Activated CD4-positive, alpha-beta memory T cell treated with anti-CD3 and anti-CD28 coated beads for 36 hours (primary cell): ENCODE results near the gene CIDEC. TPM values are rescaled to one million over a fixed set of nuclear protein-coding genes. Genes with fewer than 3 reads are reported as not detected.

Experiments used
- CTCF ChIA-PET: fragments of 350-600 bp; sonication (Branson Sonifier 250); formaldehyde crosslinking; loops from one replicate; lab custom pipeline; 2021; ENCODE audit warnings: antibody characterized with exemption, inconsistent platforms; lab: Charles Lee
- POLR2A ChIA-PET: fragments of 350-600 bp; sonication (Branson Sonifier 250); formaldehyde crosslinking; loops from one replicate; lab custom pipeline; 2021; ENCODE audit warnings: antibody characterized with exemption; lab: Charles Lee
- DNase-seq: peaks from one replicate; pipeline ENCODE4 v3.0.0-alpha.2; 2020
- H3K27ac Mint-ChIP-seq: one replicate; pipeline ENCODE4 v1.8.0; 2021; ENCODE audit warnings: mixed read lengths
- H3K27me3 Mint-ChIP-seq: one replicate; pipeline ENCODE4 v1.8.0; 2021; ENCODE audit warnings: mixed read lengths
- H3K36me3 Mint-ChIP-seq: one replicate; pipeline ENCODE4 v1.8.0; 2021; ENCODE audit warnings: mixed read lengths
- H3K4me1 Mint-ChIP-seq: one replicate; pipeline ENCODE4 v1.8.0; 2021; ENCODE audit warnings: low read depth, mixed read lengths
- H3K4me3 Mint-ChIP-seq: one replicate; pipeline ENCODE4 v1.8.0; 2021; ENCODE audit warnings: mild to moderate bottlenecking, mixed read lengths
- H3K9me3 Mint-ChIP-seq: one replicate; pipeline ENCODE4 v1.8.0; 2021; ENCODE audit warnings: mixed read lengths
- intact Hi-C: fragments of 100-400 bp; cut with micrococcal nuclease; formaldehyde crosslinking; loops from one replicate; pipeline ENCODE4 v1.15.1; 2023
- total RNA-seq, 2 experiments: library from RNA; stranded (reverse); gene quantifications; one replicate each; pipeline ENCODE4 v1.2.3, GENCODE V29; 2021

The CIDEC gene, protein sequence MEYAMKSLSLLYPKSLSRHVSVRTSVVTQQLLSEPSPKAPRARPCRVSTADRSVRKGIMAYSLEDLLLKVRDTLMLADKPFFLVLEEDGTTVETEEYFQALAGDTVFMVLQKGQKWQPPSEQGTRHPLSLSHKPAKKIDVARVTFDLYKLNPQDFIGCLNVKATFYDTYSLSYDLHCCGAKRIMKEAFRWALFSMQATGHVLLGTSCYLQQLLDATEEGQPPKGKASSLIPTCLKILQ
- total RNA-seq: not detected

DNA sequence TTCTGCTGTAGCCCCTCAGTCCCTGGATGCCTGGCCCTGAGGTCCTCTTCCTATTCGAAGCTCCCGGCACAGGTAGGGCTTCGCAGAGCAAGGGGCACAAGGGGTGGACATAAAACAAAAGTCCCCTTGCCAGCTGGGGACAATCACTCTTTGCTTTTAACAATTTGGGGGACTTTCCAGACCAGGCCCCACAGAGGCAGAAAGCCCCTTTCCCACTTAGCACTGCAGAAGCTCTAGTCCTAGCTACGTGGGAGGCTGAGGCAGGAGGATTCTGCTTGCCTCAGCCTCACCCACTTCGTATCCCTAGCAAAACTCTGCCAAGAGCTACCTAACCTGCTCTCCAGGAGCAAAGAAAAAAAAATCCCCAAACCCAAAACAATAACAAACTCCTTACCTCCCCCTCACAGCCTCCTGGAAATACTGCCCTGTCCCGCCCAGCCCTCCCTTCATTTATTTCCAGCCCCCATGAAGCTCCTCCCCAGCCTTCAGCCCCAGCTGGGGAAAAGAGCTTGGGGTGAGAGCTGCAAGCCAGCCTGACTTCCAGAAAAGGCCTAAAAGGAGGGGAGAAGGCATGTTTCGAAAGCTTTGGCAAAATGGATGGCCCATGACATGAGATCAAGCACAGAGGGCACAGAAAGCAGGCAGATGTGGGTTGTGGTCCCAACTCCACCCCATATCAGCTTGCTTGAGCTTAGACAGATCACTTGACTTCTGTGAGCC lies at the start of gene CIDEC:
Gene CIDEC, minus strand, starts transcription at position 424 of the 720 bp plus-strand sequence. CDS start 1,767 bp downstream, outside the sequence.
- no peaks in the 10 kb centered on the region for H3K36me3 Mint-ChIP-seq
- POLR2A ChIA-PET: no interaction called here
- intact Hi-C loops: no loop called here
- H3K27ac Mint-ChIP-seq: no peak within 1 kb of the TSS
- H3K9me3 Mint-ChIP-seq: no peaks in the 10 kb centered on the region
- H3K27me3 Mint-ChIP-seq: no peaks in the 10 kb centered on the region
- H3K4me3 Mint-ChIP-seq: no peak within 1 kb of the TSS
- no peaks in the 10 kb centered on the region for H3K4me1 Mint-ChIP-seq
- DNase-seq: no peak
- CTCF ChIA-PET: interaction anchor here (1.1 kb wide), 1 partner anchor 53 kb away, joined by 5 read pairs; the partner anchor contains the start of gene CRELD1

DNA sequence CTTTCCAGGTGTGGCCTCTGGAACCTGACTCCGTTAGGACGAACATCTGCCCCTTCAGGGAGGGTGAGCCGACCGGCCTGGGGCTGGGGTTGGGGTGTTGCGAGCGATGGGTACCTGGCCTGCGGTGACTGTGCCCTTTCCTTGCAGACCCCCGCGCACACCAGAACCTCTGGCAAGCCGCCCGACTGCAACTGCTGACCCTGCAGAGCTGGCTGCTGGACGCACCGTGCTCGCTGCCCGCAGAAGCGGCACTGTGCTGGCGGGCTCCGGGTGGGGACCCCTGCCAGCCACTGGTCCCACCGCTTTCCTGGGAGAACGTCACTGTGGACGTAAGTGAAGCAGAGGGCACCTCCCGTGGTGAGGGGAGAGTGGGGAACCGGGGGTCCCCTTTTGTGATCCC lies 48.1 kb upstream of the CIDEC start:
- Mint-ChIP-seq H3K27ac (no peak overlapping the region), H3K36me3 (no peaks in the 10 kb centered on the region), H3K4me3 (no peak overlapping the region), H3K9me3 (no peaks in the 10 kb centered on the region), H3K4me1 (peaks cover 9% of the 10 kb centered on the region), H3K27me3 (no peaks in the 10 kb centered on the region)
- CTCF ChIA-PET: no interaction called here
- intact Hi-C loops: no loop called here
- no peak for DNase-seq
- POLR2A ChIA-PET: no interaction called here

DNA sequence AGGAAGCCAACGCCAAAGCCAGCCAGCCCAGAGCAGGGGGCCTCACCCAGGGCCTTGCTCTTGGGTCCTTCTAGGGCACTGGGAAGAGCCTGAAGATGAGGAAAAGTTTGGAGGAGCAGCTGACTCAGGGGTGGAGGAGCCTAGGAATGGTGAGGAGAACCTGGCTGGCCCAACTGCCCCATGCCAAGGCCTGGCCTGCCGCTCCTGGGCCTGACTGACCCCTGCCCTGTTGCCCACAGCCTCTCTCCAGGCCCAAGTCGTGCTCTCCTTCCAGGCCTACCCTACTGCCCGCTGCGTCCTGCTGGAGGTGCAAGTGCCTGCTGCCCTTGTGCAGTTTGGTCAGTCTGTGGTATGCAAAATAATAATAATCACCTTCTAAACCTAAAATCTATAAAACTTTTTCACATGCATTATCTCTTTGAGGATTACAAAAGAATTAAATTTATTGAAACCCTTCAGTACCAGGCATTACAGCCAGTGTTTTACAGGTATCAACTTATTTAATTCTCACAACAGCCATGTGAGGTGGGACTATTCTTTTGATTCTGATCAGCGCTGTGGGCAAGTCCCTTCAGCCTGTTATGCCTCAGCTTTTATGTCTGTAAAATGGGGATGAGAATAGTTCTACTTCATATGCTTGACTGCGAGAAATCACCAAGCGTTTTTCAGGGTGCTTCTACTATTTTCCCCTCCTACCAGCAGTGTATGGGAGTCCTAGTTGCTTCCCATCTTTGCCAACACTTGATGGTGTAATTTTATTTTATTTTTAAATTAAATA lies 38.4 kb upstream of the CIDEC start:
- DNase-seq: no peak
- CTCF ChIA-PET: no interaction called here
- Mint-ChIP-seq H3K27ac (no peak overlapping the region), H3K4me1 (peaks cover 11% of the 10 kb centered on the region), H3K4me3 (no peak overlapping the region), H3K9me3 (no peaks in the 10 kb centered on the region), H3K36me3 (no peaks in the 10 kb centered on the region), H3K27me3 (no peaks in the 10 kb centered on the region)
- intact Hi-C loops: loop anchor here (5.0 kb wide), 1 partner anchor 111 kb away; no protein-coding TSS in a partner anchor
- POLR2A ChIA-PET: no interaction called here

DNA sequence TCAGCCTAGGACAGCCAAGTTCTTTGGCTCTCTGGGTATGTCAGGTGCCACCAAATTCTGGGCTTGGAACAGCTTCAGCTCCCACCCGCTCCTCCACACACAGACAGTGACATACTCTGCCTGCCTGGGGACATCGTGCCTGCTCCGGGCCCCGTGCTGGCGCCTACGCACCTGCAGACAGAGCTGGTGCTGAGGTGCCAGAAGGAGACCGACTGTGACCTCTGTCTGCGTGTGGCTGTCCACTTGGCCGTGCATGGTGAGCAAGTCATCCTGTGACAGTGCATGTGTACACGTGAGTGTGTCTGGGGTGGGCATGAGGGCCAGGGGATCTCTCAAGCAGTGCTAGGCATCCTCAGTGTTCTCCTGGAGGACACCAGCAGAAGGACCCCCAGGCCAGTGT lies 37.8 kb upstream of the CIDEC start:
- intact Hi-C loops: loop anchor here (2.0 to 5.0 kb wide), 3 partner anchors 15 to 111 kb away; partner anchors contain the start of genes CRELD1 and IL17RE
- Mint-ChIP-seq H3K36me3 (no peaks in the 10 kb centered on the region), H3K4me1 (peaks cover 11% of the 10 kb centered on the region), H3K27ac (no peak overlapping the region), H3K27me3 (no peaks in the 10 kb centered on the region), H3K9me3 (no peaks in the 10 kb centered on the region), H3K4me3 (no peak overlapping the region)
- DNase-seq: no peak
- CTCF ChIA-PET: no interaction called here
- POLR2A ChIA-PET: no interaction called here

DNA sequence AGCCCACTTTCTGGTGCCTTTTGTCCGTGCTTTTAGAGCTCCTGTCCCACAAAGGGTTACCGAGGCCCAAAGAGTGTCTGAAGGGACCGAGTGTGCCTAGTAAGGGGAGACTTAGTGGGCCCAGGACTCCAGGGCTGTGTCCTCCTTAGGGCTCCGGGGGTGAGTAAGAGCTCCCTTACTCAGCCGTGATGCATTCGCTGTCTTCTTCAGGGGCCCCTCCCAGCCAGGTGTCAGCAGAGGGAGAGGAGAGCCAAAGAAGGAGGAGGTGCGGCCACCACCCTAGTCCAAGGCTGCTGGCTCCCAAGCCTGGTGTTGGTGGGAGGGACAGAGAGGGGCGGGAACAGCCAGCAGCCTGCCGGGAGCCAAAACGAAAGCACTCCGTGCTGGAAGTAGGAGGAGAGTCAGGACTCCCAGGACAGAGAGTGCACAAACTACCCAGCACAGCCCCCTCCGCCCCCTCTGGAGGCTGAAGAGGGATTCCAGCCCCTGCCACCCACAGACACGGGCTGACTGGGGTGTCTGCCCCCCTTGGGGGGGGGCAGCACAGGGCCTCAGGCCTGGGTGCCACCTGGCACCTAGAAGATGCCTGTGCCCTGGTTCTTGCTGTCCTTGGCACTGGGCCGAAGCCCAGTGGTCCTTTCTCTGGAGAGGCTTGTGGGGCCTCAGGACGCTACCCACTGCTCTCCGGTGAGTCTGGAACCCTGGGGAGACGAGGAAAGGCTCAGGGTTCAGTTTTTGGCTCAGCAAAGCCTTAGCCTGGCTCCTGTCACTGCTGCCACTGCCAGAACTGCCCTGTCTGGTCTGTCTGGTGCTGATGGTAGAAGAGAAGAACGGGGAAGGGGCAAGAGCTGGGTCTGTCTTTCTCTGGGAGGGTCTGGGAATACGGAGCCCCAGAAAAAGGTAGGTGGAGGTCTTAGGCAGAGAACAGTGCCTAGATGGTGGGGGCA lies 37.0 kb upstream of the CIDEC start, which contains the start of gene IL17RC:
Gene IL17RC, plus strand, starts transcription at position 365 of the 947 bp plus-strand sequence. Its CDS starts 218 bp downstream, at position 583.
- Mint-ChIP-seq H3K4me1 (peaks cover 18% of the 10 kb centered on the region), H3K36me3 (peaks cover 3% of the 10 kb centered on the region), H3K27ac (no peak within 1 kb of the TSS), H3K4me3 (peak within 1 kb of the TSS; percentile 65), H3K27me3 (peaks cover 2% of the 10 kb centered on the region), H3K9me3 (peaks cover 3% of the 10 kb centered on the region)
- ChIA-PET CTCF (interaction anchor here (0.6 to 6.8 kb wide), 4 partner anchors 9 to 136 kb away, joined by 4 to 54 read pairs (median 4); partner anchors contain the start of gene CRELD1), POLR2A (interaction anchor here (1.7 kb wide), 1 partner anchor 16 kb away, joined by 8 read pairs; no protein-coding TSS in a partner anchor)
- DNase-seq: peak; percentile 58
- intact Hi-C loops: loop anchor here (2.0 to 5.0 kb wide), 3 partner anchors 14 to 110 kb away; partner anchors contain the start of genes CRELD1 and IL17RE

DNA sequence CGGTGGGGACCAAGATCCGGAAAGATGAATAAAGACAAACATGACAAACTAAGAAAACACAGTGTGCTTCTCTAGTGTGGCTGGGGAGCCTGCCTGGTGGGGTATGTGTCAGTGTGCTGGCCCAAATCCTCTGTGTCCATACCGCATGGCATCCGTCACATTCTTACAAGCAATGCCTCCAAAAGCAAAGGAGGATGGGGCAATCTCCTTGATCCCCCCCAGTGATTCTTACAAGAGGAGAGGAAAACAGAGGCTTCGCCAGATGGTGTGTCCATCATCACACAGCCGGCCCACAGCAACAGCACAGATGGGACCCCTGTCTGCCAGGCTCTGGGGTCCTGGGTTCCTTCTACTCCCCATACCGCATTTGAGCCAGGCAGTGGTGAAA lies 36.3 kb upstream of the CIDEC start:
- H3K27me3 Mint-ChIP-seq: peaks cover 2% of the 10 kb centered on the region
- intact Hi-C loops: loop anchor here (2.0 to 5.0 kb wide), 3 partner anchors 14 to 109 kb away; partner anchors contain the start of genes CRELD1 and IL17RE
- CTCF ChIA-PET: interaction anchor here (0.6 to 6.8 kb wide), 2 partner anchors 12 to 16 kb away, joined by 5 to 54 read pairs; partner anchors contain the start of gene CRELD1
- H3K4me1 Mint-ChIP-seq: peaks cover 20% of the 10 kb centered on the region
- POLR2A ChIA-PET: interaction anchor here (1.2 to 1.7 kb wide), 2 partner anchors 16 to 36 kb away, joined by 4 to 8 read pairs; partner anchors contain the start of gene PRRT3
- no peak overlapping the region for H3K27ac Mint-ChIP-seq
- no peak for DNase-seq
- peaks cover 3% of the 10 kb centered on the region for H3K9me3 Mint-ChIP-seq
- H3K4me3 Mint-ChIP-seq: peak overlapping the region; percentile 38
- H3K36me3 Mint-ChIP-seq: peaks cover 3% of the 10 kb centered on the region

DNA sequence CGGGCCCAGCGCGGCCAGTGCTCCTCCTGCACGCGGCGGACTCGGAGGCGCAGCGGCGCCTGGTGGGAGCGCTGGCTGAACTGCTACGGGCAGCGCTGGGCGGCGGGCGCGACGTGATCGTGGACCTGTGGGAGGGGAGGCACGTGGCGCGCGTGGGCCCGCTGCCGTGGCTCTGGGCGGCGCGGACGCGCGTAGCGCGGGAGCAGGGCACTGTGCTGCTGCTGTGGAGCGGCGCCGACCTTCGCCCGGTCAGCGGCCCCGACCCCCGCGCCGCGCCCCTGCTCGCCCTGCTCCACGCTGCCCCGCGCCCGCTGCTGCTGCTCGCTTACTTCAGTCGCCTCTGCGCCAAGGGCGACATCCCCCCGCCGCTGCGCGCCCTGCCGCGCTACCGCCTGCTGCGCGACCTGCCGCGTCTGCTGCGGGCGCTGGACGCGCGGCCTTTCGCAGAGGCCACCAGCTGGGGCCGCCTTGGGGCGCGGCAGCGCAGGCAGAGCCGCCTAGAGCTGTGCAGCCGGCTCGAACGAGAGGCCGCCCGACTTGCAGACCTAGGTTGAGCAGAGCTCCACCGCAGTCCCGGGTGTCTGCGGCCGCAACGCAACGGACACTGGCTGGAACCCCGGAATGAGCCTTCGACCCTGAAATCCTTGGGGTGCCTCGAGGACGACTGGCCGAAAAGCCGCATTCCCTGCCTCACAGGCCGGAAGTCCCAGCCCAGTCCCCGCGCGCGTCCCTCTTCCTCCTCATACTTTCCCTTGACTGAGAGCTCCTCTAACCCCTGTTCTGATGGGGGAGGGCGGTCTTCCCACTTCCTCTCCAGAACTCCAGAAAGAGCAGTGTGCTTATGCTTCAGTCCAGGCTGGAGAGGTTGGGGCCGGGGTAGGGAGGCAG lies 35.4 kb upstream of the CIDEC start:
- intact Hi-C loops: loop anchor here (2.0 to 5.0 kb wide), 3 partner anchors 13 to 108 kb away; partner anchors contain the start of genes CRELD1 and IL17RE
- peak overlapping the region; percentile 65 for H3K4me3 Mint-ChIP-seq
- peaks cover 3% of the 10 kb centered on the region for H3K36me3 Mint-ChIP-seq
- DNase-seq: peak; percentile 58
- H3K4me1 Mint-ChIP-seq: peaks cover 23% of the 10 kb centered on the region
- H3K9me3 Mint-ChIP-seq: peaks cover 3% of the 10 kb centered on the region
- ChIA-PET POLR2A (interaction anchor here (1.2 to 1.7 kb wide), 2 partner anchors 17 to 37 kb away, joined by 4 to 8 read pairs; partner anchors contain the start of gene PRRT3), CTCF (interaction anchor here (0.7 to 6.8 kb wide), 3 partner anchors 17 to 69 kb away, joined by 3 to 54 read pairs (median 3); partner anchors contain the start of gene CRELD1)
- H3K27me3 Mint-ChIP-seq: peaks cover 2% of the 10 kb centered on the region
- H3K27ac Mint-ChIP-seq: no peak overlapping the region

DNA sequence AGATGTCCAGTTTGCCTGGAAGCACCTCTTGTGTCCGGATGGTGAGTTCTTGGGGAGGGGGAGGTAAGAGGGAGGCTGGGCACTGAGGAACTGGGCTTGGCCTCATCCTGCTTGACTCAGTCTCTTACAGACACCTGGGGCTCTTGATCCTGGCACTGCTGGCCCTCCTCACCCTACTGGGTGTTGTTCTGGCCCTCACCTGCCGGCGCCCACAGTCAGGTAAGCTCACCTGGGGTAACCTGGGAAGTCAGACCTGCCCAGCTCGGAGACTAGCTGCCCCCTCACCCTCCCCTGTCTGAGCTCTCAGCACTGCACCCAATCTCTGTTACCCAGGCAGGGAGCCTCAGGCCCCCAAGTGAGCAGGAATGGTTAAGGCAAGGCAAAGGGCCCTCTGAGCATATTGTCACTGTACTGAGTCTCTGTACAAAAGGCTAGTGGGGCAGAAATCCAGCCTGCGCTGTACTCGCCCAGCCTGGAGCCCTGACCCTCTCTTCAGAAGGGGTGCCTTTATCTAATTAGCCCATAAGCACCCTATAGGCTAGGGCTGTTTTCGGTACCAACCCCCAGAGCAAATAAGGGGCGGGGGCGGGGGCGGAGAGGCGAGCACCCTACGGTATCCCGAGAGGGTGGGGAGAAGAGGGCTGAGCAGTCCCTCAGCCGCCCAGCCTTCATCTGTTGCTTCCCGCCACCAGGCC lies 34.7 kb upstream of the CIDEC start:
- H3K4me3 Mint-ChIP-seq: peak overlapping the region; percentile 65
- intact Hi-C loops: loop anchor here (5.0 kb wide), 1 partner anchor 107 kb away; no protein-coding TSS in a partner anchor

DNA sequence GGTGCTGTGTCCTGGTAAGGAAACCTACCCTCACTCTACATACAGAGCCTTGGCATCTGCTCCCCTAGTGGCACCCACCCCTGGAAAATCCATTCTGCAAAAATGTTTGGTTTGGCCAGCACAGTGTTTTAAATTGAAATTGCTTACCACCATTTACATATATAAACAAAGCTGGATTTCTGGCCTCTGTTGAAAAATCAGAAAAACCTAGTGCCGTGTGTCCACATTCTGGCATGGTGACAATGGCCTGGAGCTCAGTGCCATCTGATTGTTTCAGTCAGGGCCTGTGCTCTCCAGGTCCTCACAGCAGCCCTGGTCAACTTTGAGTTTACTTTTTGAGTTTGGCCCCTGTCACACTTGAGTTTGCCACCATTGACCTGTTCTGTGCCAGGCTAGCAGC lies 34.0 kb upstream of the CIDEC start:
- POLR2A ChIA-PET: interaction anchor here (0.9 kb wide), 1 partner anchor 18 kb away, joined by 4 read pairs; no protein-coding TSS in a partner anchor

More for the DNA sequence above, 34.7 kb upstream of the CIDEC start:
- Mint-ChIP-seq H3K27ac (no peak overlapping the region), H3K36me3 (peaks cover 3% of the 10 kb centered on the region), H3K9me3 (peaks cover 3% of the 10 kb centered on the region), H3K4me1 (peaks cover 28% of the 10 kb centered on the region), H3K27me3 (peaks cover 2% of the 10 kb centered on the region)
- POLR2A ChIA-PET: interaction anchor here (0.9 kb wide), 1 partner anchor 18 kb away, joined by 4 read pairs; no protein-coding TSS in a partner anchor
- CTCF ChIA-PET: interaction anchor here (0.9 to 6.8 kb wide), 4 partner anchors 12 to 349 kb away, joined by 3 to 54 read pairs (median 4); partner anchors contain the start of genes CRELD1 and IL17RE
- DNase-seq: no peak

More for the DNA sequence above, 34.0 kb upstream of the CIDEC start:
- CTCF ChIA-PET: interaction anchor here (0.8 to 6.8 kb wide), 5 partner anchors 11 to 350 kb away, joined by 3 to 54 read pairs (median 3); partner anchors contain the start of genes CRELD1 and IL17RE
- H3K27ac Mint-ChIP-seq: no peak overlapping the region
- DNase-seq: no peak
- H3K27me3 Mint-ChIP-seq: peaks cover 2% of the 10 kb centered on the region
- H3K9me3 Mint-ChIP-seq: peaks cover 3% of the 10 kb centered on the region
- H3K4me3 Mint-ChIP-seq: no peak overlapping the region
- intact Hi-C loops: no loop called here
- peaks cover 35% of the 10 kb centered on the region for H3K4me1 Mint-ChIP-seq
- peaks cover 3% of the 10 kb centered on the region for H3K36me3 Mint-ChIP-seq
